H1 (cell line): ENCODE measurements around the gene MCC. TPM values are rescaled to one million over a fixed set of nuclear protein-coding genes. Genes with fewer than 3 reads are reported as not detected.

Experiments
- ASH2L ChIP-seq: fragments of 200-600, 300-600 bp; sonication (generic); IDR thresholded peaks from one replicate; pipeline ENCODE4 v1.7.1; 2017; ENCODE audit warnings: low read length
- CHD1 ChIP-seq: IDR thresholded peaks from 2 replicates; pipeline ENCODE4 v1.6.1; 2012; ENCODE audit warnings: low read depth, low read length, improper control_type of control experiment
- MAFK ChIP-seq: IDR thresholded peaks from 2 replicates; pipeline ENCODE4 v1.6.1; 2012; ENCODE audit warnings: low read depth, mild to moderate bottlenecking, improper control_type of control experiment, low read length
- POU5F1 ChIP-seq: IDR thresholded peaks from 2 replicates; pipeline ENCODE4 v1.6.1; 2011; ENCODE audit warnings: low read depth, mild to moderate bottlenecking, low read length, moderate library complexity
- SIRT6 ChIP-seq: IDR thresholded peaks from one replicate; pipeline ENCODE4 v1.7.1; 2012; ENCODE audit warnings: low read length, inconsistent platforms
- polyA plus RNA-seq, 7 experiments: library from polyadenylated mRNA; depleted of rRNA in 3 of 7; stranded (reverse) in 5 of 7; unstranded in 2 of 7; fragments of >200 nt in 5 of 7; fragments of 200-250 nt in 2 of 7; gene quantifications; 1 replicate in 5 of 7; 2 replicates in 1 of 7; 4 replicates in 1 of 7; pipeline versions ENCODE4 v1.2.1 to v1.2.3, GENCODE V29; 2011 to 2013; ENCODE audit warnings: missing spikeins in 2 of 7, mixed read lengths in 2 of 7
- total RNA-seq: library from RNA; stranded (reverse); fragmentation: NEBNext Ultra II Directional; extraction: Animal tissue kit (Norgen Biotek cat#: 25700); gene quantifications from 2 replicates; pipeline ENCODE4 v1.2.1, GENCODE V29; 2021

MCC gene
- total and polyA plus RNA-seq, 2 of the 8 experiments (the other 6 are each of a cell fraction or from before 2014, with no cell fraction given): 2.6 to 18.3 TPM

DNA sequence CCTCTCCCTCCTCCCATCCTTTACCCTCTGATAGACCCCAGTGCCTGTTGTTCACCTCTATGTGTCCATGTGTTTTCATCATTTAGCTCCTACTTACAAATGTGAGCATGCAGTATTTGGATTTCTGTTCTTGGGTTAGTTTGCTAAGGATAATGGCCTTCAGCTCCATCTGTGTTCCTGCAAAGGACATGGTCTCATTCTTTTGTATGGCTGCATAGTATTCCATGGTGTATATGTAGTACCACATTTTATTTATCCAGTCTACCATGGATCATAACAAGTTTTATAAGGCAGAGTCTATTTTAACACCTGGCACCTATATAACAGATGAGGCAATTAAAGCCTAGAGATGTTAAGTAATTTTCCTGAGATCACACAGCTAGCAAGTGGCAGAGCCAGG is 32.6 kb upstream of the MCC start (continued):
- no peak for TF ChIP-seq CHD1
- TF ChIP-seq SIRT6: no peak
- no peak for TF ChIP-seq MAFK
- no peak for TF ChIP-seq POU5F1
- no peak for TF ChIP-seq ASH2L
